ENCODE results near the gene MRE11. TPM values are rescaled to one million over a fixed set of nuclear protein-coding genes. Genes with fewer than 3 reads are reported as not detected.
"Not testable (repeated sequence)": the region's sequence is repeated elsewhere in the genome, so short reads cannot be mapped to it uniquely, and the experiment has no call there.

The MRE11 gene
- total and polyA plus RNA-seq, 7 donors, result 1.9 to 9.0 (median 7.9) TPM

DNA sequence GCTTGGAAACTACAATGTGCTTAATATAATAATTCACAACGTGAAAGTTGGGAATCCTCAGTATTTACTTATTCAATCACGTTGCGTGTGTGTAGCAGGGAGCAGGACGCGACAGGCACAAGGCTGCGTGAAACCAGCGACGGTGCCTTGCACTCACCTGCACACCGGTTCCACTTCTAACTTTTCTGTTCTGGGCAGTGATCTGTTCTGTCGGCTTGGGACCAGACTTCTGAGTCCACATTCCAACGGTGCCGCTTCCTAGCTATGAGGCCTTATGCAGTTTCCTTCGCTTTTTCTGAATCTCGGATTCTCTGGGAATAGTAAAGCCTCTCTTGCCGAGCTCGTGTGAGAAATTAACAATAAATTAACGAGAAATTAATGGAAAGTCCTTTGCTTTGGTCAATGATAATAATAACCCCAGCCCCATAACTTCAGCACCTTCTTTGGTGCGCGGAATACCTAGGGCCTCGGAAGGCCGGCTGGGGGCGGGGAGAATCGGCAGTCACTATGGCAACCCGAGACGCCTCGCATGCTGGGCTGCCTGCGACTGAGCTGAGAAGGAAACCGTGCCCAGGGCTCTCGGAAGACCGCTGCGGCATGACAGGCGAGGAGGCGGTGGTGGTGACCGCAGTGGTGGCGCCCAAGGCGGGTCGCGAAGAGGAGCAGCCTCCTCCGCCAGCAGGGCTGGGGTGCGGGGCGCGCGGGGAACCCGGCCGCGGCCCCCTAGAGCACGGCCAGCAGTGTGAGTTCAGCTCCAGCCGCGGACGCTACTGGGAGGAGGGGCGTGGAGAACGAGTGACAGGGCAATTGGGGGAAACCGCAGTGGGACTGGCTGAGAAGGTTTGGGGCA lies 18.5 kb upstream of the MRE11 start, which contains the start of gene C11orf97:
C11orf97 (plus strand) TSS at position 530 of the 850 bp plus-strand sequence; CDS start at position 598, 68 bp downstream.
- TF ChIP-seq, protein P1, sequence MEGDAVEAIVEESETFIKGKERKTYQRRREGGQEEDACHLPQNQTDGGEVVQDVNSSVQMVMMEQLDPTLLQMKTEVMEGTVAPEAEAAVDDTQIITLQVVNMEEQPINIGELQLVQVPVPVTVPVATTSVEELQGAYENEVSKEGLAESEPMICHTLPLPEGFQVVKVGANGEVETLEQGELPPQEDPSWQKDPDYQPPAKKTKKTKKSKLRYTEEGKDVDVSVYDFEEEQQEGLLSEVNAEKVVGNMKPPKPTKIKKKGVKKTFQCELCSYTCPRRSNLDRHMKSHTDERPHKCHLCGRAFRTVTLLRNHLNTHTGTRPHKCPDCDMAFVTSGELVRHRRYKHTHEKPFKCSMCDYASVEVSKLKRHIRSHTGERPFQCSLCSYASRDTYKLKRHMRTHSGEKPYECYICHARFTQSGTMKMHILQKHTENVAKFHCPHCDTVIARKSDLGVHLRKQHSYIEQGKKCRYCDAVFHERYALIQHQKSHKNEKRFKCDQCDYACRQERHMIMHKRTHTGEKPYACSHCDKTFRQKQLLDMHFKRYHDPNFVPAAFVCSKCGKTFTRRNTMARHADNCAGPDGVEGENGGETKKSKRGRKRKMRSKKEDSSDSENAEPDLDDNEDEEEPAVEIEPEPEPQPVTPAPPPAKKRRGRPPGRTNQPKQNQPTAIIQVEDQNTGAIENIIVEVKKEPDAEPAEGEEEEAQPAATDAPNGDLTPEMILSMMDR (IDR thresholded peaks at IDR 0.05), result no peak
- peak within 1 kb of the TSS; percentile 70 for H3K4me3 ChIP-seq

DNA sequence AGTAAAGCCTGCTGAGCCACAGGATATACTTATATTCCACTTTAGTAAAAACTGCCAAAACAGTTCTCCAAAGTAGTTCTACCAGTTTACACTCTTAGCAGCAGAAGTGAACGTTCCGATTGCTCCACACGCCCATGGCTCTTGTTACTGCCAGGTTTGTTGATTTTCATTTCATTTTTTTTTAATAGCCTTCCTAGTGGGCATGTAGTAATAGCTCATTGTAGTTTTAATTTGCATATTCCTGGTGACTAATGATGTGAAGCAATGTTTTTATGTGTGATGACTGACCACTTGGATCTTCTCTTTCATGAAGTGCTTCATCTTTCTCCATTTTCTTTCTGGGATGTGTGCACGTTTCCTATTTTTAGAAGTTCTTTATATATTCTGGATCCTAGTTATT lies 13.8 kb upstream of the MRE11 start:
- no peak overlapping the region for H3K4me3 ChIP-seq
- H3K27ac ChIP-seq, result no peak overlapping the region
- intact Hi-C loops (cut with DNase I), result loop anchor here in 1 of 2 donors (5.0 kb wide), 1 partner anchor 615 kb away; no protein-coding TSS in a partner anchor
- TF ChIP-seq, protein P1 (IDR thresholded peaks at IDR 0.05), result no peak
- peaks cover 0 to 5% of the 10 kb centered on the region in 2 donors for H3K36me3 ChIP-seq (ENCODE audit: insufficient read depth in 1 of 2, low read depth in 1 of 2)
- H3K27me3 ChIP-seq (ENCODE audit: insufficient read depth in 3 of 3, low read length in 2 of 3), result no peaks in the 10 kb centered on the region
- 57 to 68% (median 63%) methylated on average over 4 of the region's 4 CpGs for WGBS, 3 donors
- H3K4me1 ChIP-seq, result no peaks in the 10 kb centered on the region
- ATAC-seq (no peak), DNase-seq (no peak)
- no peaks in the 10 kb centered on the region for H3K9me3 ChIP-seq

More for the DNA sequence above, 18.5 kb upstream of the MRE11 start, which contains the start of gene C11orf97:
- no peaks in the 10 kb centered on the region for H3K27me3 ChIP-seq (ENCODE audit: insufficient read depth in 3 of 3, low read length in 2 of 3)
- intact Hi-C loops (cut with DNase I), result no loop called here
- DNase-seq, result peak; percentile 45 to 69
- H3K36me3 ChIP-seq (ENCODE audit: insufficient read depth in 1 of 2, low read depth in 1 of 2), result no peaks in the 10 kb centered on the region
- H3K27ac ChIP-seq, result no peak within 1 kb of the TSS
- no peaks in the 10 kb centered on the region for H3K4me1 ChIP-seq
- peak; percentile 48 to 69 (median 59) for ATAC-seq
- WGBS, 3 donors, result 17 to 19% (median 18%) methylated on average over 48 to 53 of the region's 53 CpGs
- H3K9me3 ChIP-seq, result no peaks in the 10 kb centered on the region

DNA sequence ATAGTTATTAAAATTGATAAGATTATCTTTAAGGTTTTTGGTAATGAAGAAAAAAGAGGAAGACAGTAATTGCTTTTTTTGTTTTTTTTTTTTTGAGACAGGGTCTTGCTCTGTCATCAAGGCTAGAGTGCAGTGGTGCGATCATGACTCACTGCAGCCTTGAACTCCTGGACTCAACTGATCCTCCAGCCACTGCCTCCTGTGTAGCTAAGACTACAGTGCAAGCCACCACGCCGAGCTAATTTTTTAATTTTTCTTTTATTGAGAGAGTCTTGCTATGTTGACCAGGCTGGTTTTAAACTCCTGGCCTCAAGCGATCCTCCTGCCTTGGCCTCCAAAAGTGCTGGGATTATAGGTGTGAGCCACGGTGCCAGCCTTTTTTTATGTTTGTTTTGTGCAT lies 12.9 kb upstream of the MRE11 start:
- WGBS, 3 donors, result 83 to 87% (median 86%) methylated on average over 5 of the region's 5 CpGs
- not testable (repeated sequence) for H3K4me3 ChIP-seq; H3K27ac ChIP-seq; ATAC-seq; DNase-seq; H3K9me3 ChIP-seq; H3K4me1 ChIP-seq; H3K27me3 ChIP-seq (ENCODE audit: insufficient read depth in 3 of 3, low read length in 2 of 3)
- H3K36me3 ChIP-seq (ENCODE audit: insufficient read depth in 1 of 2, low read depth in 1 of 2), result peaks cover 0 to 15% of the 10 kb centered on the region in 2 donors
- intact Hi-C loops (cut with DNase I), result loop anchor here in 1 of 2 donors (5.0 kb wide), 1 partner anchor 614 kb away; no protein-coding TSS in a partner anchor

DNA sequence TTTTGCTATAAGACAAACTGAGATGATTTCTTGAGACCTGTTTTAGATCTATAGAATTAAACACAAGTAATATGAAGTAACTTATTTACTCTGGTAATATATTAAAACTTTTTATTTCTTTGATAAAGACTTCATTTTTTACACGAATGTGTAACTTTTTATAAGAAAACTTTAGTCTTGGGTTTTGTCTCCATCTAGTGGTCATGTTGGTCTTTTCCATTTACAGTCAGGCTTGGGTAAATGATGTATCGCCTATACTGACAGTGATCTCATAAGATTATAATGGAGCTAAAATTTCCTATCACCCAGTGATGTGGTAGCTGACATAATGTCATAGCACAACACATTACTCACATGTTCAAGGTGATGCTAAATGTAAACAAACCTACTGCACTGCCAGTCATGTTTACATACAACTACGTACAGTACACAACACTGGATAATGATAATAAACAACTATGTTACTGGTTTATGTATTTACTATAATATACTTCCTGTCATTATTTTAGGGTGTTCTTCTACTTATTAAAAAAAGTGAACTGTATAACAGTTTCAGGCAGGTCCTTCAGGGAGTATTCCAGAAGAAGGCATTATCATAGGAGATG lies 11.1 kb upstream of the MRE11 start:
- no peak for DNase-seq
- WGBS, 3 donors, result 9 to 33% (median 24%) methylated on average over 3 of the region's 3 CpGs
- TF ChIP-seq, protein P1 (IDR thresholded peaks at IDR 0.05), result peak; percentile 58
- Histone ChIP-seq H3K36me3 (ENCODE audit: insufficient read depth in 1 of 2, low read depth in 1 of 2) (peaks cover 0 to 32% of the 10 kb centered on the region in 2 donors), H3K27me3 (ENCODE audit: insufficient read depth in 3 of 3, low read length in 2 of 3) (no peaks in the 10 kb centered on the region), H3K27ac (no peak overlapping the region), H3K4me1 (no peaks in the 10 kb centered on the region), H3K9me3 (no peaks in the 10 kb centered on the region), H3K4me3 (no peak overlapping the region)
- intact Hi-C loops (cut with DNase I), result loop anchor here in 1 of 2 donors (5.0 kb wide), 1 partner anchor 612 kb away; no protein-coding TSS in a partner anchor
- ATAC-seq, result no peak

DNA sequence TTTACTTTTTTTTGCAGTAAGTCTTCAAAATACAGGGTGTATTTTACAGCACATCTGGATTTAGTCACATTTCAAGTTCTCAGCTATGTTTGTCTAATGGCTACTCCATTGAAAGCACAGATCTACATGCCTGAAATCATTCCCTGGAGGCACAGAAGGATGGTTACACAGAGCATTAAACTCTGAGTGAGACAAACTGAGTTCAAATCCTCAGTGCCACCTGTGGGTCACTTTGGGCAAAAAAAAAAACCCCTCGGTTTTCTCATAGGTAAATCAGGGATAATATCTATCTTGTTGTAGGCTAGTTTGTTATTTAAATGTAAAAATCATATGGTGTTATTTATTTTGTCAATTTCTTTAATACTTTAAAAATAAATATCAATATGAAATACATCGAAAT lies 7.9 kb upstream of the MRE11 start:
- Histone ChIP-seq H3K36me3 (ENCODE audit: insufficient read depth in 1 of 2, low read depth in 1 of 2) (peaks cover 8 to 65% of the 10 kb centered on the region in 2 donors), H3K4me3 (no peak overlapping the region), H3K27ac (no peak overlapping the region), H3K4me1 (no peaks in the 10 kb centered on the region), H3K27me3 (ENCODE audit: insufficient read depth in 3 of 3, low read length in 2 of 3) (no peaks in the 10 kb centered on the region), H3K9me3 (no peaks in the 10 kb centered on the region)
- WGBS, 3 donors, result 66 to 78% (median 73%) methylated on average over 2 of the region's 2 CpGs
- intact Hi-C loops (cut with DNase I), result no loop called here
- ATAC-seq, result no peak
- TF ChIP-seq, protein P1 (IDR thresholded peaks at IDR 0.05), result no peak
- DNase-seq, result no peak

All from psoas muscle (tissue), 8 donors.